Erythroblast (primary cell): ENCODE results near the gene CFAP99.
A peak's percentile ranks its signal among the peaks of the same experiment; 100 is the strongest.

Experiments used
- DNase-seq, 2 experiments: peaks; one replicate each; lab custom pipeline; 2025; lab: John Stamatoyannopoulos, UW
- GATA1 ChIP-seq: IDR thresholded peaks from 2 replicates; pipeline ENCODE4 v1.6.1; 2011; ENCODE audit warnings: low read depth, mild to moderate bottlenecking, control low read depth, low read length, moderate library complexity
- POLR2A ChIP-seq: IDR thresholded peaks from 2 replicates; pipeline ENCODE4 v1.6.1; 2011; ENCODE audit warnings: mild to moderate bottlenecking, low read length

CFAP99 gene

GRCh38 chr4:2397596-2398379, 21.0 kb upstream of the CFAP99 start:
- TF ChIP-seq GATA1: no peak
- no peak for TF ChIP-seq POLR2A
- no peak for DNase-seq

GRCh38 chr4:2399216-2399615, 19.5 kb upstream of the CFAP99 start:
- DNase-seq: no peak
- TF ChIP-seq POLR2A (no peak), GATA1 (no peak)

GRCh38 chr4:2399631-2400190, 19.0 kb upstream of the CFAP99 start:
- no peak for TF ChIP-seq POLR2A
- TF ChIP-seq GATA1: no peak
- DNase-seq: no peak

GRCh38 chr4:2400841-2401609, 17.7 kb upstream of the CFAP99 start:
- DNase-seq: peak in 1 of 2 experiments; percentile 17
- TF ChIP-seq POLR2A (no peak), GATA1 (no peak)

- DNase-seq: no peak
- no peak for TF ChIP-seq POLR2A
- no peak for TF ChIP-seq GATA1
These were observed 17.2 kb upstream of the CFAP99 start for GRCh38 chr4:2401610-2401983.

- TF ChIP-seq POLR2A: no peak
- no peak for TF ChIP-seq GATA1
- DNase-seq: peak; percentile 60 to 61
These were observed 16.5 kb upstream of the CFAP99 start for GRCh38 chr4:2402048-2402842.

GRCh38 chr4:2402941-2403340, 15.8 kb upstream of the CFAP99 start:
- DNase-seq: no peak
- no peak for TF ChIP-seq GATA1
- no peak for TF ChIP-seq POLR2A

- TF ChIP-seq POLR2A (no peak), GATA1 (no peak)
- DNase-seq: no peak
These were observed 12.3 kb upstream of the CFAP99 start for GRCh38 chr4:2406406-2406805.

GRCh38 chr4:2406920-2407319, 11.8 kb upstream of the CFAP99 start:
- DNase-seq: no peak

GRCh38 chr4:2407991-2408342, 10.8 kb upstream of the CFAP99 start:
- no peak for DNase-seq
- TF ChIP-seq GATA1: no peak
- no peak for TF ChIP-seq POLR2A

More at GRCh38 chr4:2406920-2407319, 11.8 kb upstream of the CFAP99 start:
- TF ChIP-seq POLR2A (no peak), GATA1 (no peak)

- peak; percentile 38 to 41 for DNase-seq
- no peak for TF ChIP-seq GATA1
- no peak for TF ChIP-seq POLR2A
These were observed 10.3 kb upstream of the CFAP99 start for GRCh38 chr4:2408401-2408958.

- DNase-seq: no peak
- no peak for TF ChIP-seq POLR2A
- no peak for TF ChIP-seq GATA1
These were observed 9.8 kb upstream of the CFAP99 start for GRCh38 chr4:2408976-2409375.

GRCh38 chr4:2409381-2409783, 9.4 kb upstream of the CFAP99 start:
- DNase-seq: no peak

More at GRCh38 chr4:2409381-2409783, 9.4 kb upstream of the CFAP99 start:
- TF ChIP-seq POLR2A: no peak
- no peak for TF ChIP-seq GATA1
